C4-2B (cell line): Measurements from ENCODE around the gene NABP2.

ENCODE experiments used
- CTCF ChIP-seq: fragments of 450-650 bp; conservative IDR thresholded peaks from 2 replicates; pipeline ENCODE4 v1.5.1; 2017; ENCODE audit warnings: mild to moderate bottlenecking
- ZFX ChIP-seq: fragments of 450-650 bp; IDR thresholded peaks from 2 replicates; pipeline ENCODE4 v1.6.1; 2017

GRCh38 chr12:56178347-56178746 lies 45.8 kb upstream of the NABP2 start:
- no peak for TF ChIP-seq CTCF
- no peak for TF ChIP-seq ZFX
